HG03565 (cell line): Measurements from ENCODE around the gene PARD3B.
A peak's percentile ranks its signal among the peaks of the same experiment; 100 is the strongest.
"Not testable (repeated sequence)": the region's sequence is repeated elsewhere in the genome, so short reads cannot be mapped to it uniquely, and the experiment has no call there.

Experiments
- ATAC-seq: cut with Tn5 transposase; IDR thresholded peaks from one replicate; pipeline ENCODE4 v1.9.1; 2021; ENCODE audit warnings: mild to moderate bottlenecking, moderate library complexity; ENCODE audit not compliant: unreplicated experiment

PARD3B gene

DNA sequence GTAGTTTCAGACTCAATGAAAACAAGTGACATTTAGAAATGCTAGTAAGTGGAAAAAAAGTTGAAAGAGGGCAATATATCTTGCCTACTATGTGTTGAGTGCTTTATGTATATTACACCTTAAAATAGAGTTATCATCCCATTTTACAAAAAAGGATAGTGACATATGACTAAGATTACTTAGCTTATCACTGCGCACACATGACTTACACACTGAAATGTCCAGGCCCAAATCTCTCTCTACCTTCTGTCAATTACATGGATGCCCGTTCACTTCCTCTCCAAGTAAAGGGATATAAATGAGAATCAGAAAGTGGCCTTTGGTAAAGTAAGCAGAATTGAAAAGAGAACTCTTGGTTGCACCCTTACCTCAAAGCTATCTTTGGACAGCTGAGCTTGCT is 3.6 kb upstream of the PARD3B start:
- ATAC-seq = no peak

DNA sequence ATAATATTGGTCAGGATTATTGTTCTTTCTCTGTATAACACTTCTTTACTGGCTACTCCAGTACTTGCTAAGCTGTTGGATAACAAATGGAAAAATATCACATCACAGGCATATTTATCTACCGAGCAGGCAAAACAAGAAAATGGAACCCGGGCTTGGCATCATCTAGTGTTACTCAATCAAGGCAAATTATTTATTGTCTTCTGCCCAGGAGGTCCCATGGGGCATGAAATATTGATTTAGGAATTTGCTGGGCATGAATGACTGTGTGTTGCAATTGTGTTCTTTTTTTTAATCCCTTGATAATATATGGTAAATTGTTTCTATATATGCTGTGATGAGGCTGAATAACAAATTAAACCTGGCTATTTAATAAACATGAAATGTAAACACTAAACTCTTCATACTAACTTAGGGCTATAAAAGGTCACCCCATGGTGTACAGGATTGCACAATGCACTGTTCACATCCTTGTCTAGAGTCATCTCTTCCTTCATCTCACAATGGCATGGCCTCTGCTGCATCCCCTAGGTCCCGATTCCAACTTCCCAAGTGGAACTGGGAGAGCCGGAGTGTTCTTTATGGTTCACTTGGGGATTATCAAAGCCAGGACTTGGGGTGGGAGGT is 2.2 kb upstream of the PARD3B start:
- no peak for ATAC-seq

DNA sequence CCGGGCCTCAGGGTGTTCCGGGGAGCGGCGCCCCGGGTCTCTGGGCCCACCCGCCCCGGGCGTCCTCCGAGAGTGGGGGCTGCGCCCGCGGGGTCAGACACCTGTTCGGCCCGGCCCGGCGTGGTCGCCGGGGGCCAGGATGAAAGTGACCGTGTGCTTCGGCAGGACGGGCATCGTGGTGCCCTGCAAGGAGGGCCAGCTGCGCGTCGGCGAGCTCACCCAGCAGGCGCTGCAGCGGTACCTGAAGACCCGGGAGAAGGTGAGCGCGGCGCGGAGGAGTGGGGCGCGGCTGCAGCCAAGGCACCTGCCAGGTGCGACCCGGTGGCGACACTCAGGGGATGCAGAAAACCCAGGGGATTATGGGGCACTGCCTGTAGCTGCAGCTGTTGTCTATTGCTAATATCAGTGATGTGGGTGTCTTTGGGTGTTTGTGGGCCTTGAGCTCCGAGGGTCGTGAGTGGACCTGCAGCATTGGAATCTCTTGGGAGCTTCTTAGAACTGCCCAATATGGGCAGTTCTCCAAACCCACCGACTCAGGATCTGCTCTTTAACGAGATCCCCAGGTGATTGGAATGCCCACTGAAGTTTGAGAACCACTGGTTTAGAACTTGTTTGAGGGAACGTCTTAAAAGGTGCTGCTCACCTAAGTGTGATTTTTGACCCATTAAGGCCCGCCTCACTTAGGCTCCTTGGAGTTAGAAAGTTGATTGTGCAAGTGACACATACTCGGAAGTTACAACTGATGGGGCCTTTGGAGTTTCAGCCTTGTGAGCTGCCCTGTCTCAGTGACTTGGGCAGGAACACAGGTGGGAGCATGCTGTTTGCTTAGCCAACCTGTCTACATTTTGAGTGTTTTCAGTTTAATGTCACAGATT is 823 bp downstream of the PARD3B start:
- peak; percentile 7 for ATAC-seq

- ATAC-seq = no peak
These were observed 5.7 kb downstream of the PARD3B start for GRCh38 chr2:204550751-204551511.

DNA sequence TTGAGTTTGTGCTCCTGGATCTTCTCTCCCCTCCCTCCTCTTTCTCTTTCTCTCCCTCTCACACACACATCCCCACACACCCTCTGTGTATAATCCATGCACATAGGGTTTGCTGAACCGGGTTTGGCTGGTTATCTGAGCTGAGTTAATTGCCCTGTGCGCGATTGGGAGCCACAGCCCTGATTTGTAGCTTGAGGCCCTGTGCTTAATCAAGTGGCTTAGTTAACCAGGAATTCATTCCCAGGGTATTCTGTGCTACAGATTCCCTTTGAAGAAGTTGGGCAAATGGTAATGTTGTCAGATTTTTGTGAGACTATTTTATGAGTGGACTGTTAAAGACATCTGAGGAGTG is 6.2 kb downstream of the PARD3B start:
- ATAC-seq = no peak

GRCh38 chr2:204557604-204558003 is 12.3 kb downstream of the PARD3B start:
- no peak for ATAC-seq

DNA sequence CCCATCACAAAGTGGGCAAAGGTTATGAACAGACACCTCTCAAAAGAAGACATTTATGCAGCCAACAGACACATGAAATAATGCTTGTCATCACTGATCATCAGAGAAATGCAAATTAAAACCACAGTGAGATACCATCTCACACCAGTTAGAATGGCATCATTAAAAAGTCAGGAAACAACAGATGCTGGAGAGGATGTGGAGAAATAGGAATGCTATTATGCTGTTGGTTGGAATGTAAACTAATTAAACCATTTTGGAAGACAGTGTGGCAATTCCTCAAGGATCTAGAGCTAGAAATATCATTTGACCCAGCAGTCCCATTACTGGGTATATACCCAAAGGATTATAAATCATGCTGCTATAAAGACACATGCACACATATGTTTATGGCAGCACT is 14.1 kb downstream of the PARD3B start:
- not testable (repeated sequence) for ATAC-seq

- no peak for ATAC-seq
These were observed 15.6 kb downstream of the PARD3B start for GRCh38 chr2:204560902-204561301.

DNA sequence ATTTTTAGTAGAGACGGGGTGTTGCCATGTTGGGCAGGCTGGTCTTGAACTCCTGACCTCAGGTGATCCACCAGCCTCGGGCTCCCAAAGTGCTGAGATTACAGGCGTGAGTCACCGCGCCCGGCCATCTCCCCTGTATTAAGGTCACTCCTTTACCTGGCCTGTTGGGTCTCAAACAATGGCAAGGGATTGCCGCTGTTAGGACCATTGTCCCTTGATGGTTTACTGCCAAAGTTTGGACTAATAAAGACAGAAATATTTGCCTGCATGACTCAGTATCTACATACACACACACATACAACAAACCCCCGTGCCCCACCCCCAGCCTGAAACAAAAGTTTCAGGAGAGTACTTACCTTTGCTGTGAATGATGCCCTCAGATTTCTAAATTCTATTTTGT is 16.5 kb downstream of the PARD3B start:
- no peak for ATAC-seq

- no peak for ATAC-seq
These were observed 21.2 kb downstream of the PARD3B start for GRCh38 chr2:204566439-204566838.

DNA sequence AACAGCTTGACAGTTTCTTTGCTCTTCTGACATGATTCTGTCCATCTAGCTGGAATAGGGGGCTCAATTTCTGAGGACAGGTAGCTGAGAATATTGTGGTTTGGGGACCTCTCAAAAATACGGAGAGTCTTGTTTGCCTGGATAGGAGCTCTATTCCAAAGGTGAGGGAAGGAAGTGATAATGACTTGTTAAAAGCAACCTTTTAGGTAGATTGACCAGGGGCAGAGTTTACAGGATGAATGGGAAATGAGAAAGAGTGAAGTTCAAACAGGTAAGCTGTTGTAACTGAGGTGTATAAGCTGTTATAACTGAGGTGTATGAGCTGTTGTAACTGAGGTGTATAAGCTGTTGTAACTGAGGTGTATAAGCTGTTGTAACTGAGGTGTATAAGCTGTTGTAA is 25.1 kb downstream of the PARD3B start:
- no peak for ATAC-seq

- no peak for ATAC-seq
These were observed 25.8 kb downstream of the PARD3B start for GRCh38 chr2:204571041-204571440.

- no peak for ATAC-seq
These were observed 26.6 kb downstream of the PARD3B start for GRCh38 chr2:204571911-204572310.

DNA sequence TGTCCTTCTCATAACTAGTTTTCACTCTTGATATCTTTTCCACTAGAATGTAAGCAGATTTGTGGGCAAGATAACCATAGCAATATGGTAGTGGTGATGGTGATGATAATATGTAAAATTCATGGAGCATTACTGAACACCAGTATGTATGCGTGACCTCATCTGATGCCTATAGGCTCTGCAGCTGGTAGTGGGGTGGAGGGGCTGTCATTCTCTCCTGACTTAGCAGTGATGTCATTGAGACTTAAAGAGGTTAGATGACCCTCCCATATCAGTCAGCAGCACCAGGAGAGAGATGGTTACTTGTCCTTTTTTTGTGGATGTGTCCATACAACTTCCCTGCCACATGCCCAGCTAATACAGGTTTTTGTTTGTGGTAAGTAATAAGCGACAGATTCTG is 27.9 kb downstream of the PARD3B start:
- no peak for ATAC-seq

DNA sequence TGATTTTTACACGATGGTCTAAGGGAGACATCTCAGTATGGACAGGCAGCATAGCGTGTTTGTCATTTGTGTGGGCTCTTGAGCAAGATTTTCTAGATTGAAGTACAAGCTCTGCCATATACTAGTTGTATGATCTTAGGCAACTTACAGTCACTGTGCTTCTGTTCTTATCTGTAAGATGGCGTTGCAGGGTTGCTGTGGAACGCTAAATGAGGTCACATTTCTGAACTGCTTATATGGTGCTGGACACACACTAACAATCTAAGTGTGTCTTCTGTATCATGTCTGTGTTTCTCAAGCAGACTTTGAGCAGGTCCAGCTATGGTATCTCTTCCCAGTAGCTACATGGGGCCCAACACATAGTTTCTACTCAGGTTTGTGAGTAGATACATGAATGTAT is 29.2 kb downstream of the PARD3B start:
- ATAC-seq = no peak

GRCh38 chr2:204575463-204575862 is 30.2 kb downstream of the PARD3B start:
- ATAC-seq = no peak

DNA sequence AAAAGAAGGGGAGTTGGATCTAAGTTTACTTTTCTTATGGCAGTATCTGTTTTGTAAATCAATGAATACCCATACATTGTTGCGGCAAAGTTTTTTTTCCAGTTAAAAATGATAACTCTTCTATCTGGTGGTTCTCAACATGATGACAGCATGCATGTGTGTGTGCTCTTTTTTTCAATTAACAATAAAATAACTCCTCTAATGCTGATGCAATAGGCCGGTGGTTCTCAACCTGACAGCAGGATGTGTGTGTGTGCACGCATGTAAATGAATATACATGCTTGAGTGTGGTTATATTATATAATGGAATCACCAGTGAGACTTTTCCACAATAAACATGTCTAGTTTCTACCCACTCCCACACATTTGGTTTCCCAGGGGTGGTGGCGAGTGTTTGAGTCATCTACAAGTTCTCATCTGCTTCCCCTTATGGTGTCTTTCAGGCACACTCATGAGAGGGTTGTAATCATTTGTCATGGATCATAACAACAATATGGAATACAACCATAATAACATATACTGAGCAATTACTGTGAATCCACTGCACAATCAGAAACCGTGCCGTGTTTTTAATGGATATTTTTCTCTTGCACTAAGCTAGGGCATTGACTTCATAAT is 31.2 kb downstream of the PARD3B start:
- ATAC-seq = no peak

DNA sequence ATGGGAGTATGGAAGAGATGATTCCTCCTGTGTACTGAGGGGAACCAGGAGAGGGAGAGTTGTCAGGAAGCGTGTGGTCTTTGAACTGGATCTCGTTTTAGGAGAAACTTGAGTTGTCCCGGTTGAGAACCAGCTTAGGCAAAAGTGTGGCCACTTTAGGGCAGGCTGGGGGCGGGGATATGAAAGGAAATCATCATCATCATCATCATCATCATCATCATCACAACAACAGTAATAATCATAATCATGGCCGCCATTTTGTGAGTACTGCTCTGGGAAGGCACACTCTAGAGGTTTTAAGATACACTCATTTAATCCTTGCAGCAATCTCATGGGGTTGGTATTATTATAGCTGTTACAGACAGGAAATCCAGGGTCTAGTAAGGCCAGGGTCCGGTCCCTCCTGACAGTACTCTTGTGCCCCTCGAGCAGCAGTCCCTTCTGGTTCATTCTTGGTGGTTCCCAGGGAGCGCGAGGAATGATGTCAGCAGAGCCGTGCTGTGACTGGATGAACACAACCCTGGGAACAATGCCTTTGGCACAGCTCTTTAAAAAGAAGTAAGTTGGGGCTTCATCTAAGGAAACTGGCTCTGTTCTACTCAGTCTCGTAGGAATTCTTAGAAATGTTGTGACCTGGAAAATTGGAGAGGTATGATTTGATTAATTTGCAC is 33.8 kb downstream of the PARD3B start:
- no peak for ATAC-seq

- no peak for ATAC-seq
These were observed 36.7 kb downstream of the PARD3B start for GRCh38 chr2:204581946-204582345.

GRCh38 chr2:204583773-204584172 is 38.5 kb downstream of the PARD3B start:
- no peak for ATAC-seq

DNA sequence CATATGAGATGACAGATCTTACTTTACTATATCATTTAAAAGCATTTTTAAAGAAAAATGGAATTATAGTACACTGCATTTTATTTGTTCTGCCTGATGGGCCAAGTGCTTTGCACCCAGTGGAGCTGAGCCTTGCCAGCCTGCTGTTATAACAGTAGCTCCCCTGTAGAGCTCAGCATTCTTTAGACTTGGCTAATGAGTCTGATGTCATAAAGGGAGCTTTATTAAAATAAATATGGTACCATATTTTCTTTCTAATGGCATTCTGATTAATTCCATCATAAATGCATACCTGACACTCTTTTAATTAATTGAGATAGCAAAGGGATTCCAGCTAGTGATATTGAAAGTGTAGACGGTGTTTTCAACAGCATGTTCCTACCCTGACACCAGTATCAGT is 40.7 kb downstream of the PARD3B start:
- ATAC-seq = no peak
